NB4 (cell line): ENCODE measurements around the gene RAB24.
A peak's percentile ranks its signal among the peaks of the same experiment; 100 is the strongest.

Experiments
- MYC ChIP-seq: IDR thresholded peaks from 2 replicates; pipeline ENCODE4 v1.6.1; 2011; ENCODE audit warnings: low read depth, low read length
- POLR2A ChIP-seq: IDR thresholded peaks from 2 replicates; pipeline ENCODE4 v1.6.1; 2011; ENCODE audit warnings: mild to moderate bottlenecking; ENCODE audit not compliant: insufficient read length; ENCODE audit errors: extremely low read depth
- TF ChIP-seq, protein P1 (sequence below): IDR thresholded peaks from one replicate; pipeline ENCODE4 v1.5.1; 2012; ENCODE audit warnings: low read depth, low read length

DNA sequence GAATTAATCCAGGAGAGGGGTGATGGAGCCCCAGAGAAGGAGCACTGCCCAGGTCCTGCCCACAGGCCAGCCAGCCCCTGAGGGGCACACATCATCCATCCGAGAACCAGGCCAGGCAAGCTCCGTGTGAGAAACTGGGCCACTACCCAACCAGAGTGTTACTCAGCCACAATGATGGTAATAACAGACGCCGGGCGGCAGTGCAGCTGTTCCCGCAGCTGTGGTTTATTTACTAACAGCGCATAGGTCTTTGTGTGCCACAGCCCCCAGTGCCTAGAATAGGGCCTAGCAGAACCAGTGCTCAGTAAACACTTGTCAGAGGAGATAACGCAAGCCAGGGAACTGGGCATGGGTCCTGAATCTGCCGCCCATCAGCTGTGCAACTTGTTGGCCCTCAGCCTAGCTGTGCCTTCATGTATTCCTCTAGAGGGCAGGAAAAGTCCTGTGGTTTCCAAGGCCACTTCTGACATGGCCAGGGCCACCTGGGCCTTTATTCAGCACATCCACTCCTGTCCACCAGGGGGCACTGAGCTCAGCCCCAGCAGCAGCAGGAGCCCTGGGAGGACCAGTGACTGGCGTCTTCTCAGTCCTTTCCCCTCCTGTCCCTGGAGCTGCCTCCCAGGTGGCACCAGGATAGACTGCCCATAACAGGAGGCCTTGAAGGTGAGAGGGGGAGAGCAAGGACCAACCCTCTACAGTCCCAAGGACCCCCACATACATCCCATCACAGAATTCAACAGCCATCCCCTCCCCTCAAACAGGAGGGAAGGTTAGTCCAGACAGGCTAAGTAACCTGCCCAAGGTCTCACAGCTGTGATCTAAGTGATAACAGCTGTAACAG lies 6.1 kb upstream of the RAB24 start:
- TF ChIP-seq, protein P1, sequence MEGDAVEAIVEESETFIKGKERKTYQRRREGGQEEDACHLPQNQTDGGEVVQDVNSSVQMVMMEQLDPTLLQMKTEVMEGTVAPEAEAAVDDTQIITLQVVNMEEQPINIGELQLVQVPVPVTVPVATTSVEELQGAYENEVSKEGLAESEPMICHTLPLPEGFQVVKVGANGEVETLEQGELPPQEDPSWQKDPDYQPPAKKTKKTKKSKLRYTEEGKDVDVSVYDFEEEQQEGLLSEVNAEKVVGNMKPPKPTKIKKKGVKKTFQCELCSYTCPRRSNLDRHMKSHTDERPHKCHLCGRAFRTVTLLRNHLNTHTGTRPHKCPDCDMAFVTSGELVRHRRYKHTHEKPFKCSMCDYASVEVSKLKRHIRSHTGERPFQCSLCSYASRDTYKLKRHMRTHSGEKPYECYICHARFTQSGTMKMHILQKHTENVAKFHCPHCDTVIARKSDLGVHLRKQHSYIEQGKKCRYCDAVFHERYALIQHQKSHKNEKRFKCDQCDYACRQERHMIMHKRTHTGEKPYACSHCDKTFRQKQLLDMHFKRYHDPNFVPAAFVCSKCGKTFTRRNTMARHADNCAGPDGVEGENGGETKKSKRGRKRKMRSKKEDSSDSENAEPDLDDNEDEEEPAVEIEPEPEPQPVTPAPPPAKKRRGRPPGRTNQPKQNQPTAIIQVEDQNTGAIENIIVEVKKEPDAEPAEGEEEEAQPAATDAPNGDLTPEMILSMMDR: peak; percentile 84
- no peak for TF ChIP-seq POLR2A
- TF ChIP-seq MYC: no peak
